ENCODE data around the gene SPSB1. TPM values are rescaled to one million over a fixed set of nuclear protein-coding genes. Genes with fewer than 3 reads are reported as not detected.
A peak's percentile ranks its signal among the peaks of the same experiment; 100 is the strongest.

Gene SPSB1
- total RNA-seq, 1 experiment from 2014 or later, result 2.9 TPM

DNA sequence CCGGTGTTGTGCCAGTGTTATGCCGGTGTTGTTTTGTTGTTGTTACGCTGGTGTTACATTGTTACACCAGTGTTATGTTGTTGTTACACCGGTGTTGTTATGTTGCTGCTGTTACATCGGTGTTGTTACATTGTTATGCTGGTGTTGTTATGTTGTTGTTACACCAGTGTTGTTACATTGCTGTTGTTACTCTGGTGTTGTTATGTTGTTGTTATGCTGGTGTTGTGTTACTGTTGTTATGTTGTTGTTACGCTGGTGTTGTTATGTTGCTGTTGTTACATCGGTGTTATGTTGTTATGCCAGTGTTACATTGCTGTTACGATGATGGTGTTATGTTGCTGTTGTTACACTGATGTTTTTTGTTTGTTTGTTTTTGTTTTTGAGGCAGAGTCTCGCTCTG is 34.1 kb upstream of the SPSB1 start:
- Histone ChIP-seq H3T11ph (ENCODE audit: low read length) (no peak overlapping the region), H3K9me3 (ENCODE audit: control insufficient read depth, low read depth, low read length) (peaks cover 8% of the 10 kb centered on the region), H3K27ac (ENCODE audit: insufficient read length, low read depth, low read length) (no peak overlapping the region), H3K27me3 (ENCODE audit: insufficient read depth, low read length) (no peaks in the 10 kb centered on the region), H4K91ac (ENCODE audit: insufficient read length, low read depth, low read length) (peak overlapping the region; percentile 1), H3K9ac (ENCODE audit: extremely low read depth, insufficient read length, low read length) (no peak overlapping the region), H3K23me2 (ENCODE audit: insufficient read length, low read depth, low read length, poor library complexity, severe bottlenecking) (no peaks in the 10 kb centered on the region), H3K4me1 (ENCODE audit: insufficient read depth, low read length) (no peaks in the 10 kb centered on the region; the same call in 1 of the 2 replicates), H2BK5ac (ENCODE audit: insufficient read length, low read length) (peak overlapping the region; percentile 3), H3K4me2 (ENCODE audit: insufficient read depth, insufficient read length, low read length) (no peak overlapping the region), H3K56ac (ENCODE audit: insufficient read length, low read depth, low read length) (no peak overlapping the region), H4K8ac (replicated peaks; ENCODE audit: insufficient read length, low read depth, low read length) (peak overlapping the region; percentile 2), H2BK12ac (ENCODE audit: insufficient read length, low read depth, low read length) (no peak overlapping the region), H2AK5ac (ENCODE audit: insufficient read length, low read length) (no peak overlapping the region), H2BK20ac (ENCODE audit: low read depth, low read length, poor library complexity, severe bottlenecking) (no peak overlapping the region), H3K23ac (ENCODE audit: insufficient read length, low read depth, low read length) (no peak overlapping the region), H3K18ac (ENCODE audit: insufficient read length, low read depth, low read length) (peak overlapping the region; percentile 70), H2BK120ac (ENCODE audit: low read depth, low read length, poor library complexity, severe bottlenecking) (no peak overlapping the region), H4K5ac (ENCODE audit: insufficient read length, low read depth, low read length) (peak overlapping the region; percentile 10), H4K20me1 (ENCODE audit: control insufficient read depth, insufficient read depth, insufficient read length) (no peaks in the 10 kb centered on the region), H3K14ac (ENCODE audit: insufficient read depth, low read length) (peak overlapping the region; percentile 9; the same call in 1 of the 2 replicates), H3K4ac (ENCODE audit: low read depth, low read length) (no peak overlapping the region; the same call in 1 of the 2 replicates), H2BK15ac (ENCODE audit: low read depth, low read length) (no peak overlapping the region), H3K79me1 (ENCODE audit: insufficient read depth, low read depth, low read length, poor library complexity, severe bottlenecking) (no peaks in the 10 kb centered on the region), H3K79me2 (ENCODE audit: insufficient read depth, low read length) (no peaks in the 10 kb centered on the region), H2AFZ (ENCODE audit: low read length) (no peak overlapping the region)
- H3K27ac Mint-ChIP-seq, result peak overlapping the region in 1 of 3 experiments; percentile 91; a peak in 3 of 7 replicates
- peaks cover 26 to 29% of the 10 kb centered on the region in 2 experiments for H3K9me3 Mint-ChIP-seq
- no peak for TF ChIP-seq CTCF (conservative IDR thresholded peaks at IDR 0.05)
- peaks cover 12 to 21% of the 10 kb centered on the region in 2 experiments for H3K4me1 Mint-ChIP-seq
- no peak for DNase-seq
- H3K27me3 Mint-ChIP-seq (ENCODE audit: low read depth), result peaks cover 2% of the 10 kb centered on the region; the same call in 1 of the 2 replicates
- no peak overlapping the region for H3K4me3 Mint-ChIP-seq
- no CpG with 5 or more reads among the region's 9 CpGs for WGBS (ENCODE audit: extremely low coverage, insufficient read length, low lambda C conversion rate)
- peaks cover 22 to 32% (median 30%) of the 10 kb centered on the region in 3 experiments for H3K36me3 Mint-ChIP-seq (ENCODE audit: insufficient read depth in 1 of 3, low read depth in 3 of 3)

All from H9 (cell line).